ENCODE data around the gene TCEAL1. TPM values are rescaled to one million over a fixed set of nuclear protein-coding genes. Genes with fewer than 3 reads are reported as not detected.

The TCEAL1 gene
- total RNA-seq, 3 donors from 2014 or later (not counting 1 experiment from before 2014, with no cell fraction given) = 6.4 to 7.1 (median 6.7) TPM

GRCh38 chrX:103640401-103641155 lies 11.8 kb downstream of the TCEAL1 start:
- H3K27me3 ChIP-seq (ENCODE audit: control insufficient read depth, insufficient read depth, low read length) = no peaks in the 10 kb centered on the region
- intact Hi-C loops (cut with micrococcal nuclease) = no loop called here

GRCh38 chrX:103644125-103644524 lies 15.3 kb downstream of the TCEAL1 start:
- no peaks in the 10 kb centered on the region for H3K36me3 Mint-ChIP-seq
- TF ChIP-seq CTCF (IDR thresholded peaks at IDR 0.05) = no peak
- Histone ChIP-seq H3K27ac (ENCODE audit: low read length) (no peak overlapping the region), H3K4me3 (ENCODE audit: low read length) (no peak overlapping the region), H3K27me3 (ENCODE audit: control insufficient read depth, insufficient read depth, low read length) (no peaks in the 10 kb centered on the region), H3K9me3 (ENCODE audit: control insufficient read depth, insufficient read depth, low read length) (no peaks in the 10 kb centered on the region), H3K36me3 (ENCODE audit: control insufficient read depth, insufficient read depth, low read length) (no peaks in the 10 kb centered on the region), H3K4me1 (ENCODE audit: control insufficient read depth, insufficient read depth, low read length) (no peaks in the 10 kb centered on the region)
- DNase-seq (no peak), ATAC-seq (no peak)
- WGBS (ENCODE audit: insufficient coverage) = no CpG with 5 or more reads among the region's 1 CpG
- H3K4me1 Mint-ChIP-seq = no peaks in the 10 kb centered on the region
- no peaks in the 10 kb centered on the region for H3K9me3 Mint-ChIP-seq
- H3K27ac Mint-ChIP-seq = no peak overlapping the region
- intact Hi-C loops (cut with micrococcal nuclease) = no loop called here
- peaks cover 16 to 61% of the 10 kb centered on the region in 2 donors for H3K27me3 Mint-ChIP-seq (ENCODE audit: low read depth in 2 of 2)
- H3K4me3 Mint-ChIP-seq = no peak overlapping the region

More at GRCh38 chrX:103640401-103641155, 11.8 kb downstream of the TCEAL1 start:
- no peak overlapping the region for H3K27ac ChIP-seq (ENCODE audit: low read length)
- no peak overlapping the region for H3K27ac Mint-ChIP-seq
- H3K9me3 ChIP-seq (ENCODE audit: control insufficient read depth, insufficient read depth, low read length) = no peaks in the 10 kb centered on the region
- H3K4me1 ChIP-seq (ENCODE audit: control insufficient read depth, insufficient read depth, low read length) = no peaks in the 10 kb centered on the region
- no peaks in the 10 kb centered on the region for H3K4me1 Mint-ChIP-seq
- no peaks in the 10 kb centered on the region for H3K9me3 Mint-ChIP-seq
- no peaks in the 10 kb centered on the region for H3K36me3 ChIP-seq (ENCODE audit: control insufficient read depth, insufficient read depth, low read length)
- H3K27me3 Mint-ChIP-seq (ENCODE audit: low read depth in 2 of 2) = peaks cover 11 to 29% of the 10 kb centered on the region in 2 donors
- no peak for ATAC-seq
- no peak for TF ChIP-seq CTCF (IDR thresholded peaks at IDR 0.05)
- 83% methylated on average over 4 of the region's 4 CpGs for WGBS (ENCODE audit: insufficient coverage)
- no peak overlapping the region for H3K4me3 ChIP-seq (ENCODE audit: low read length)
- H3K36me3 Mint-ChIP-seq = no peaks in the 10 kb centered on the region
- DNase-seq = no peak
- no peak overlapping the region for H3K4me3 Mint-ChIP-seq

- H3K27me3 Mint-ChIP-seq (ENCODE audit: low read depth in 2 of 2) = peaks cover 21 to 59% of the 10 kb centered on the region in 2 donors
- H3K4me3 Mint-ChIP-seq = no peak overlapping the region
- H3K36me3 ChIP-seq (ENCODE audit: control insufficient read depth, insufficient read depth, low read length) = no peaks in the 10 kb centered on the region
- intact Hi-C loops (cut with micrococcal nuclease) = no loop called here
- no CpG with 5 or more reads among the region's 1 CpG for WGBS (ENCODE audit: insufficient coverage)
- TF ChIP-seq CTCF (IDR thresholded peaks at IDR 0.05) = no peak
- no peaks in the 10 kb centered on the region for H3K4me1 ChIP-seq (ENCODE audit: control insufficient read depth, insufficient read depth, low read length)
- H3K27me3 ChIP-seq (ENCODE audit: control insufficient read depth, insufficient read depth, low read length) = no peaks in the 10 kb centered on the region
- H3K9me3 ChIP-seq (ENCODE audit: control insufficient read depth, insufficient read depth, low read length) = no peaks in the 10 kb centered on the region
- H3K4me1 Mint-ChIP-seq = no peaks in the 10 kb centered on the region
- H3K9me3 Mint-ChIP-seq = no peaks in the 10 kb centered on the region
- no peaks in the 10 kb centered on the region for H3K36me3 Mint-ChIP-seq
- no peak overlapping the region for H3K27ac ChIP-seq (ENCODE audit: low read length)
- no peak overlapping the region for H3K4me3 ChIP-seq (ENCODE audit: low read length)
- DNase-seq (no peak), ATAC-seq (no peak)
- no peak overlapping the region for H3K27ac Mint-ChIP-seq
Measured at GRCh38 chrX:103647630-103648029, 18.9 kb downstream of the TCEAL1 start.

All from natural killer cell (primary cell).